Dermis microvascular lymphatic vessel endothelial cell (primary cell): ENCODE data around the gene S1PR1. TPM values are rescaled to one million over a fixed set of nuclear protein-coding genes. Genes with fewer than 3 reads are reported as not detected.

ENCODE experiments used
- DNase-seq, 2 donors: peaks; one replicate each; pipeline versions ENCODE4 v3.0.0 to v3.0.0-alpha.2; 2010; ENCODE audit warnings: low read depth in 2 of 2
- total RNA-seq: library from RNA; depleted of rRNA; stranded (reverse); fragments of >200 nt; gene quantifications from 2 replicates; pipeline ENCODE4 v1.2.1, GENCODE V29; 2014

The S1PR1 gene
- total RNA-seq, 1 donor from 2014 or later: 184 TPM

DNA sequence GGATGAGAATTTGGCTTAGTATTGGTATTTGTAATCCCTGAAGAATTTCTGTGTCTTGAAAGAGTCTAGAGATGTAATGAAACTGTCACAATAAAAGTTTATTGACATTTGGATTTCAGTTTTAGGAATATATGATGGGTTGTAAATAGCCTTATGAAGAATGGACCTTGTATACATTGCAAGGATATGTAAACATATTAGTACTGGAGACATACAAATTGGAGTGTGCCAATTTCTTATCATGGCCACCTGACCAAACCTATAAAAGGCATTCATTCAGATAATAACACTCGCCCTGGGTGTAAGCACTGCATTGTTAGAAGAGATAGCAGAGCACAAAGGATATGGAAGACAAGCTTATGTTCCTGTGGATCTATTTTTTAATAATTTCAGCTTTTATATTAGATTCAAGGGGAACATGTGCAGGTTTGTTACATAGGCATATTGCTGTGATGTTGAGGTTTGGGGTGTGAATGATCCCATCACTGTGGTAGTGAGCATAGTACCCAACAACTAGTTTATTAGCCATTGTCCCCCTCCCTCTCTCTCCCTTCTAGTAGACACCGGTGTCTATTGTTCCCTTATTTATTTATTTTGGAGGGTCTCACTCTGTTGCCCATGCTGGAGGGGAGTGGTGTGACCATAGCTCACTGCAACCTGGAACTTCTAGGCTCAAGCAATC, 8.6 kb downstream of the S1PR1 start:
- no peak for DNase-seq

GRCh38 chr1:101247404-101248287, 10.8 kb downstream of the S1PR1 start:
- DNase-seq: no peak

- DNase-seq: no peak
Measured at GRCh38 chr1:101250222-101250621, 13.4 kb downstream of the S1PR1 start.

DNA sequence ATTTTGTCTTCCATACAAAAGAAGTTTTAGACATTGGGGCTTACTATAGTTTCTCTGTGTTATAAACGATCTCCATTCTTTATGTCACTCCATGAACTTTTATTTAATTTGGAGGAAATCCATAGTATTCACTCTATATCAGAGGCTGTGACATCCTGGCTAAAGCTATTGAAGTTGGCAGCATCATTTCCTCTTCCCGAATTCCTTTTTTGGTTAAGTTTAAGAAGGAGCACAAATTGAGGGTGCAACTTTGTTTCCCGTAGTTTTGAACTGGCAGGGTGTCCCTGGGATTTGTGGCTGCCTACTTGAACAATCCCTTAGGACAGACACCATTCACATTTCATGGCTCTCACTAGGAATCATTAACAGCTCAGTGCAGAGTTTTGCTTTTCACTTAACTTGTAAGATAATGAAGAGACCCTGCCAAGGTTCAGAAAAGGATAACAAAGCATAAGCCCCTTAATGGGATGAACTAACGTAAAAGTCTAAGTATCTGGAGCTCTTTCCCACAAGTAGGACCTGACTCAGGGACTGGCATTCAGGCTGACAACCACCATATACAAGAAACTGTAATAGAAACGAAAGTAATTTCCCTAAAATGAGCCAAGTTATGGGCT, 13.9 kb downstream of the S1PR1 start:
- no peak for DNase-seq

- DNase-seq: no peak
Measured at GRCh38 chr1:101251504-101251903, 14.7 kb downstream of the S1PR1 start.

GRCh38 chr1:101253976-101254674, 17.3 kb downstream of the S1PR1 start:
- DNase-seq: no peak

- no peak for DNase-seq
Measured at GRCh38 chr1:101257500-101258325, 20.9 kb downstream of the S1PR1 start.

- DNase-seq: peak in 1 of 2 donors; percentile 85
Measured at GRCh38 chr1:101259744-101260148, 22.9 kb downstream of the S1PR1 start.

DNA sequence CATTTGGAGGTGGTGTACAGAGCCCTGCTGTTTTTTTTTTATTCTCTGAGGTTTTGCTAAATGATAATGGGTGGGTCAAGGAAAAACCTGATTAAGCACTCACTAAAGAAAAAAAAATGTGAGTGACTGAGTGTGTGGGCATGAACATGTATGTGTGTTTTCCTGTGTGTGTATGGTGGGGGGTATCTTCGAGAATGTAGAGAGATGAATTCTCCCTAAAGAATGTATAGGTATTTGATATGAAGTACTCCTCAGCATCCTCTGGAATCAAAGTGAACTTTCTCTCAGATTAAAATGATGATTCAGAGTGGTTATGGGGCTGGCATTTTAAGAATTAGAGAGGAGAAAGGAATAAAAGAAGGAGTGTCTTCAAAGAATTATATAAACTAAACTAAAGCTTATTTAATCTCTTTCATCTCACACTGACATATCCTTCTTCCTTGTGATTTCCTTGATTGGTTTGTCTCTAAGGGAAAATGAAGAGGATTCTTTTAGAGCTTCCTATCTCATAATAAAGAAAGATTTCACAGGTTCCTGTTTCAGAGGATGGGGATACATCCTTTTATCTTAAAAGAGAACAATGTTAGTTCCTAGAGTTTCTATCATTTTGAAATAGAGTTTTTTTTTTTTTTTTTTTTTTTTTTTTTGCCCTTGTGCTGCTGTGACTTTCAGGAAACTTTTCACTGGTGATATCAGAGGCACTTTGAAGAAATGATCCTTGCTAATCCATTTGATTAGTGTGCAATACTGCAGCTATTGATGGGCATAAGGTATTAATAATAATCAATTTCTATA, 23.9 kb downstream of the S1PR1 start:
- DNase-seq: no peak

DNA sequence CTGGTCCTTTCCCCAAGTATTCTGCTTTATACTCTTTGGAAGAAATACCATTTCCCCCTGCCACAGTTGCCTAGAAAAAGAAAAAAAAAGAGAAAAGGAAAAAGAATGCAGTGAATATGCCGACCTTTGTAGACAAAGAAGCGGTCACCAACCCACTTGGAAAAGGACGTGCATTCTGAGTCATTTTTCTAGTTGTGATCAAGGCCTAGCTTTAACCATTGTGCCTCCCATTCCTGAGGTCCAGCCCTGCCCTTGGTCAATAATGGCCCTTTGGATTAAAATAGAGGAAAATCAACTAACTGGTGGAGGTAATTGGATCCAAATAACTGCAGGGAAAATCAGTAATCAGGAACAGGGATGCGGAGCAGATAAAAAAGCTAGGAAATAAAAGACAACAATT, 24.8 kb downstream of the S1PR1 start:
- DNase-seq: peak in 1 of 2 donors; percentile 47

DNA sequence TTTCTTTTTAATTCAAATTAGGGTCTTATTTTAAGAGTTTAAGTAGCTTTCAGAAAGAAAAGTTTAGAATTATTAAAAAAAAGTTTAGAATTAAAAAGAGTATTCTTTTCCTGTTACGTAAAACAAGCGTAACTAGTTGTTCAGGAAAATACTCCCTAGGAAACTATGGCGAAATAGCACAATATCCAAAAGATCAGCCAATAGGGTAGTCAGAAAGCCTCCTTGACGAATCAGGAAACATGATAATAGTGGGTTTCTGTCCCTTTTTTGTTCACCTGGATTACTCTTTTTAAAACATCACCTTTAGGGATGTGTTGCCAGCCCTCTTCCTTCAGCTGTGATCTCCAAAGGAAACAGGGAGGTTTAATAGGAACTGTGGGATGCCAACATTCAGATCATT, 25.2 kb downstream of the S1PR1 start:
- no peak for DNase-seq

DNA sequence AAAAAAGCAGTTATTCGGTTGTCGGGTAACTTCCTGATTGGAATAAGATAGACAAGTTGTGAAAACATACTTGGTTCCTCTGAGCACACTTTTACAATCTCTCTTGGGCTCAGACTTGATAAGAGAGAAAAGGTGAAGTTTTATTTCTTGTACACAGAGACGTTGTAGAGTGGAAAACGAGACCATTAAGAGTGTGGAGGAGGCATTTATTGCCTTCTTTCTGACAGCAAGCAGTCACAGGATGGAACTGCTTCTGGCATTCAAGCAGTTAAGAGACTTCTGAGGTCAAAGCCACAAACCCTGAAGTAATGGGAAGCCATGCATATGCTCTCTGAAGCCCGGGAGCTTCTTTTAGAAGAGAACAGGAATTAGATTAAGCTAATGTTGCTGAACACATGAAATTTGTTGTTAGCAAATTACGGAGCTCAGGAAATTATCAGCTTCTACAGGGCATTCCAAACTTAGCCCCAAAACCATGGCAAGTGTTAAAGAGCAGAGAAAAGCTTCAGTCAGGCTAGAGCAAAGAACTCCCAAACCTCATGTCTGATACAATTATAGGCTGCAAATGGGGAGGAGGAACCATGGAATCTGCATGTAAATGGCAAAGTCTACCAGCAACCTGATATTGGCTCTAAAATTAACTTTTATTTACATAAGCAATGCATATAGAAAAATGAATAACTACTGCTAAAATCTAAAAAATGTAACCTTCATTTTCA, 26.0 kb downstream of the S1PR1 start:
- no peak for DNase-seq

- peak in 1 of 2 donors; percentile 77 for DNase-seq
Measured at GRCh38 chr1:101264697-101265096, 27.9 kb downstream of the S1PR1 start.

- DNase-seq: no peak
Measured at GRCh38 chr1:101265684-101266083, 28.9 kb downstream of the S1PR1 start.

DNA sequence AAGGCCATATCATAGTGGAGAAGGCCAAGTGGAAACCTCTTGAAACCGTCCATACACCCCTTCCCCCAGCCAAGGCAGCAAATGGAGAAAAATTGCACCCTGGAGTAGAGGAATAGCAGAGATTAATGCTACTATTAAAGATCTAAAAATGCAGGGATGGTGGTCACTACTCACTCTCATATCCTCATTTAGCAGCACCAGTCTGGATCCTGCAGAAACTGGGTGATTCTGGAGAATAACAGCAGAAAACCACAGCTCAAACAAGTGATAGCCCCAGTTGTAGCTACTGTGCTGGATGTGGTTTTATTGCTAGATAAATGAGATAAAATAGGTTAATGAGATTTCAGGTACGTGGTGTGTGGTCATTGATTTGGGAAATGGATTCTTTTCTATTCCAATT, 30.3 kb downstream of the S1PR1 start:
- DNase-seq: no peak

- no peak for DNase-seq
Measured at GRCh38 chr1:101268893-101269292, 32.1 kb downstream of the S1PR1 start.

DNA sequence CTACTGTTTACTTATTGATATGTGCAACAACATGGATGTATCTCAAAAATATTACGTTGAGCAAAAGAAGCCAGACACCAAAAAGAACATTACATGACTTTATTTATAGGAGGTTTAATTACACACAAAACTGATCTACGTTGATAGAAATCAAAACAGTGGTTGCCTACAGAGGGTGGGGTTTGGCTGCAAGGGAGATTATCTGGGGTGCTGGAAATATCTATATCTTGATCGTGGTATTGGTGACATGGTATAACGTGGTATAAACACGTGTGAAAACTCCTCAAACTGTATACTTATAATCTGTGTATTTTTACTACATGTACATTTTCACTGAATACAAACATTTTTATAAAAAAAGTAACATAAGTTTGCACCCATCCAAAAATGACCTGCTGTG, 38.9 kb downstream of the S1PR1 start:
- DNase-seq: no peak

DNA sequence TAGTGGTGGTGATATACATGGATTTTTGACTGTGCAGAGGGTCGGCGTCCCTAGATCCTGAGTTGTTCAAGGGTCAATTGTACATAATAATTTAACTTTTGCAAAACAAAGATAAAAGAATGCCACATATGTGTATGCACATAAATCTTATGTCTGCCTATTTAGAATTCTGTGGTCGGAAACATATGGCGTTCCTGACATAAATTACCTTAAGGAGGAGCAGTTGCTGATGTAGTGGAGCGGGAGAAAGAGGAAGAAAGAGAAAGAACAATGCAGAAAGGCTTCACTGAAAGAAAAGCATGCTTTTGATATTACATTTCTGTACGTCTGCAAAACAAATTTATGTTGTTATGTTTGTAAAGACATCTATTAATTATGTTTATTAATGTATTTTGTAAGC, 40.0 kb downstream of the S1PR1 start:
- no peak for DNase-seq

- no peak for DNase-seq
Measured at GRCh38 chr1:101278238-101278637, 41.4 kb downstream of the S1PR1 start.
